Psoas muscle (tissue), 8 donors: ENCODE results near the gene DNM3. TPM values are rescaled to one million over a fixed set of nuclear protein-coding genes. Genes with fewer than 3 reads are reported as not detected.

Experiments used
- ATAC-seq, 4 donors: fragments of 200-7000 bp; cut with Tn5 transposase; one replicate each; pipeline ENCODE4 v1.9.1; 2020; ENCODE audit warnings: moderate library complexity in 3 of 4, mild to moderate bottlenecking in 2 of 4
- DNase-seq, 2 donors: peaks; one replicate each; pipeline ENCODE4 v3.0.0-alpha.2; 2020
- H3K27ac ChIP-seq: fragments of 200-600 bp; one replicate; pipeline ENCODE4 v1.8.0; 2022
- H3K27me3 ChIP-seq, 3 donors: fragments of 200-600 bp in 1 of 3; one replicate each; pipeline versions ENCODE4 v1.6.1 to v1.8.0; 2013 to 2022; ENCODE audit warnings: low read length in 2 of 3, mild to moderate bottlenecking in 2 of 3, moderate library complexity in 1 of 3; ENCODE audit not compliant: insufficient read depth in 3 of 3
- H3K36me3 ChIP-seq, 2 donors: fragments of 200-600 bp in 1 of 2; one replicate each; pipeline versions ENCODE4 v1.6.1 to v1.8.0; 2013 to 2022; ENCODE audit warnings: low read depth in 1 of 2, mild to moderate bottlenecking in 1 of 2, moderate library complexity in 1 of 2; ENCODE audit not compliant: insufficient read depth in 1 of 2
- H3K4me1 ChIP-seq: fragments of 200-600 bp; one replicate; pipeline ENCODE4 v1.8.0; 2022
- H3K4me3 ChIP-seq: fragments of 200-600 bp; one replicate; pipeline ENCODE4 v1.8.0; 2022; ENCODE audit warnings: mild to moderate bottlenecking
- H3K9me3 ChIP-seq: fragments of 200-600 bp; one replicate; pipeline ENCODE4 v1.8.0; 2022
- WGBS, 3 donors: extraction: QIAGEN DNeasy Blood & Tissue Kit; methylation state at CpG; one replicate each; pipeline versions ENCODE4 v1.1.6 to v1.1.7; 2013; 5-methylcytosine and 5-hydroxymethylcytosine counted together
- intact Hi-C, 2 donors: fragments of 100-400 bp; cut with DNase I; formaldehyde crosslinking; loops; one replicate each; pipeline versions ENCODE4 v1.11.0 to v1.14.2; 2022
- polyA plus RNA-seq, 3 donors: library from polyadenylated mRNA; stranded (reverse); fragments of 200-250 nt; gene quantifications; one replicate each; pipeline ENCODE4 v1.2.3, GENCODE V29; 2013
- total RNA-seq, 4 donors: library from RNA; stranded (reverse); fragmentation: NEBNext Ultra II Directional in 2 of 4; extraction: Animal tissue kit (Norgen Biotek cat#: 25700) in 2 of 4; gene quantifications; one replicate each; pipeline versions ENCODE4 v1.2.1 to v1.2.4, GENCODE V29; 2021 to 2023
- TF ChIP-seq, protein P1 (sequence below): fragments of 200-600 bp; IDR thresholded peaks from one replicate; pipeline ENCODE4 v1.8.0; 2022; ENCODE audit warnings: antibody characterized with exemption
- donor health status: healthy with polysubstance abuse.
- donor health status: DM: no; HTN: no; CAD: no; lungs with moderate emphysema.
- donor health status: Bipolar disorder and iron deficiency.
- donor health status: healthy.
- donor health status: DM: yes; HTN: yes; CAD: no.
- donor health status: DM: no; HTN: no; CAD: no.
- donor health status: DM: no; HTN: no; CAD: no.
- donor health status: DM: yes; HTN: yes; CAD: no.

The DNM3 gene
- total and polyA plus RNA-seq, 7 donors: 0.31 to 1.0 (median 0.77) TPM

DNA sequence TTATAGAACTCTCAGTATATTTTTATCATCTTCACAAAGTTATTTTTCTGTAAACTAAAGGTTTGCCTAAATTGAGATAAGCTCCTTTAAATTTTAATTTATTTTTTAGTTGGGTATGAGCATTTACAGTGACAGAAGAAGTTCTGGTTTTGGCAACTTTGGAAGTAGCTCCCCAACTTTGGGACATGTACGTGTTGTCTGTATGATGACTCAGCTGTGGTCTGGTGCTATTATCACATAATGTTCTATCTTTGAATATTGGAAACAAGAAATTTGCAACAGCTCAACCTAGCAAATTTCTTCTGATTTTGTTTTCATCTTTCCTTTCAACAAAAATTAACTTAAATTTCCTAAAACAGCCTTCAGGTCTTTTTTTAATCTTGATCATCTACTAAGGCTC is 532.6 kb downstream of the DNM3 start:
- H3K9me3 ChIP-seq: no peaks in the 10 kb centered on the region
- H3K27ac ChIP-seq: no peak overlapping the region
- ATAC-seq (no peak), DNase-seq (no peak)
- H3K4me3 ChIP-seq: no peak overlapping the region
- TF ChIP-seq, protein P1, sequence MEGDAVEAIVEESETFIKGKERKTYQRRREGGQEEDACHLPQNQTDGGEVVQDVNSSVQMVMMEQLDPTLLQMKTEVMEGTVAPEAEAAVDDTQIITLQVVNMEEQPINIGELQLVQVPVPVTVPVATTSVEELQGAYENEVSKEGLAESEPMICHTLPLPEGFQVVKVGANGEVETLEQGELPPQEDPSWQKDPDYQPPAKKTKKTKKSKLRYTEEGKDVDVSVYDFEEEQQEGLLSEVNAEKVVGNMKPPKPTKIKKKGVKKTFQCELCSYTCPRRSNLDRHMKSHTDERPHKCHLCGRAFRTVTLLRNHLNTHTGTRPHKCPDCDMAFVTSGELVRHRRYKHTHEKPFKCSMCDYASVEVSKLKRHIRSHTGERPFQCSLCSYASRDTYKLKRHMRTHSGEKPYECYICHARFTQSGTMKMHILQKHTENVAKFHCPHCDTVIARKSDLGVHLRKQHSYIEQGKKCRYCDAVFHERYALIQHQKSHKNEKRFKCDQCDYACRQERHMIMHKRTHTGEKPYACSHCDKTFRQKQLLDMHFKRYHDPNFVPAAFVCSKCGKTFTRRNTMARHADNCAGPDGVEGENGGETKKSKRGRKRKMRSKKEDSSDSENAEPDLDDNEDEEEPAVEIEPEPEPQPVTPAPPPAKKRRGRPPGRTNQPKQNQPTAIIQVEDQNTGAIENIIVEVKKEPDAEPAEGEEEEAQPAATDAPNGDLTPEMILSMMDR: no peak
- intact Hi-C loops: no loop called here
- 77 to 92% (median 77%) methylated on average over 1 of the region's 1 CpG for WGBS, 3 donors
- no peaks in the 10 kb centered on the region for H3K27me3 ChIP-seq
- no peaks in the 10 kb centered on the region for H3K4me1 ChIP-seq
- H3K36me3 ChIP-seq: no peaks in the 10 kb centered on the region

DNA sequence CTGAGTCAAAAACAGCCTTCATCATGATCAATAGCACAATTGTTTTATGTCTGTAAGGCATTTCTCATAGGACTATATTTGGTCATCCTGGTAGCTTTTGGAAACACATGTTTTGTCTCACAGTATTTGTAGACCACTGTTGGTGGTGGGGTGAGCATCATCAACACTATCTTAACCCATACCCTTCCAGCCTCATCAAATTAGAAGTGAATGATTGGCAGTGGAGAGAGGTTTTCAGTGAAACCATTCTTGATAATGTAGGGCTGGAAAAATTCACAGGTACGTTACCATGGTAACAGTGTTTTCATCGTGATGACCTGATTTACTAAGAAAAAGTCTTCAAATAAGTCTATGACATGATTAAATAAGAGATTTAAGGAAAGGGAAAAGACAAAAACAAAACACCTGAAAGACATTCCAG is 533.9 kb downstream of the DNM3 start:
- no peak overlapping the region for H3K27ac ChIP-seq
- no peak overlapping the region for H3K4me3 ChIP-seq
- no peaks in the 10 kb centered on the region for H3K4me1 ChIP-seq
- no peaks in the 10 kb centered on the region for H3K9me3 ChIP-seq
- DNase-seq (no peak), ATAC-seq (no peak)
- H3K36me3 ChIP-seq: no peaks in the 10 kb centered on the region
- TF ChIP-seq, protein P1: no peak
- intact Hi-C loops: no loop called here
- H3K27me3 ChIP-seq: no peaks in the 10 kb centered on the region
- 80 to 86% (median 80%) methylated on average over 2 of the region's 2 CpGs for WGBS, 3 donors

DNA sequence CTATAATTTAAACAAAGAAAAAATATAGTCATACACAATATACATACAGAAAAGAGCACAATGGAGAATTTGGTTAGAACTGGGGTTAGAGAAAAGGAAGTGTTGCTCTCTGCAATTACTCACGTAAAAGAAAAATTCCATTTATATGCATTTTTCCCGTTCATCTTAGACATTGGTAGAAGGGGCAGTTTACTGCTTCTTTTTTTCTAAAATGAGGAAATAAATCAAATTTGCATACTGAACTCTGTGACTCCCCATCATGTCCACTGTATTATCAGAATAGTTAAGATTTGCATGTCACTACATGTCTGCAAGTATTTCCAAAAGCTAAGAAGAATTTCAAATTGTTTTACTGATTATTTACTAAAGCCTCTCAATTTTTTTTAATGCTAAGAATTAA is 535.1 kb downstream of the DNM3 start:
- H3K4me3 ChIP-seq: no peak overlapping the region
- no peaks in the 10 kb centered on the region for H3K9me3 ChIP-seq
- no peaks in the 10 kb centered on the region for H3K27me3 ChIP-seq
- no peaks in the 10 kb centered on the region for H3K36me3 ChIP-seq
- H3K4me1 ChIP-seq: no peaks in the 10 kb centered on the region
- WGBS, 3 donors: 69 to 76% (median 69%) methylated on average over 2 of the region's 2 CpGs
- ATAC-seq: no peak
- H3K27ac ChIP-seq: no peak overlapping the region
- TF ChIP-seq, protein P1: no peak
- no peak for DNase-seq
- intact Hi-C loops: no loop called here

DNA sequence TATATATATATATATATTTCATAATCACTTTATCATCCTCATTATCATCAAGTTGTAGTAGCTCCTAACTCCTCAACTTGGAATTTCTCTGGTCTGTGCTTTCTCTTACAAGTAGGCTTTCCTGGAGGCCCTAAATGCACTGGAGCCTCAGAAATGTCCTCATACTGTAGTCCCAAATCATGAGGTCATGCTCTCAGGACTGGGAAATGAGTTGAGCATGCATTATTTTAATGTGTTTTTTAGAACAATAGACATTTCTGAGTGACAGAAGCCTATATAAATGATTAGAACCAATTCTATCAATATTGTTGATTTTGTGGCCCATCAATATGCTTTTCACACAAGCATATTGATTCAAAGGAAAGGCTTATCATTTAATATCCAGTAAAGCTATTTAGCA is 536.3 kb downstream of the DNM3 start:
- TF ChIP-seq, protein P1: no peak
- Histone ChIP-seq H3K27ac (no peak overlapping the region), H3K4me1 (no peaks in the 10 kb centered on the region), H3K4me3 (no peak overlapping the region), H3K9me3 (no peaks in the 10 kb centered on the region), H3K36me3 (no peaks in the 10 kb centered on the region), H3K27me3 (no peaks in the 10 kb centered on the region)
- intact Hi-C loops: no loop called here
- ATAC-seq (no peak), DNase-seq (no peak)

DNA sequence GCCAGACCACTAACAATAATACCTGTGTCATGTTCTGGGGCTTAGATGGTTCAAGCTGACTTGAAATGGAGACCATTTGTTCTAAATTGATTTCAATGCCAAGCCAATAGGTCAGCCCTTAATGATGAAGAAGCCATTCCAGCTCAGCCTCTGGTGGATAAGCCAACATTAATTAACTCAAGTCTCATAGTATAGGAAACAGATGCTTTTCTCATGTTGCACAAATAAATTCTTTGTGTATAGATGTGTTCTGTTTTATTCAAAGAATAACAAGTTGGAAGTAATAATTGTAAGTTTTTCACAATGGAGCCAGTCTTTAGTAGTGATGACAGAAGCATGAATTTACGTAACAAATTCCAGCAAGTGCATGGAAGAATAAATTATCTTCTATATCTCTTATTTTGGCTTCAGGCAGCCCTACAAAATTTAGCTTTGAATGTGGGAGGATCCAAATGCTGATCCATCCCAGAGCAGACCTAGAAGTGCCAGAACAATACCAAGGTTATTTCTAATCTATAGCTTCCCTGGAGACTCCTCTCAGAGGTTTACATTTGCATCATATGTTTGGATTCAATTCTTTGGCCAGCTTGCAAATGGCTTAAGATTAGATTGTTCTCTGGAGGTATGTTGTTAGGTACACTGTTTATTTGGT is 536.9 kb downstream of the DNM3 start:
- no peak for ATAC-seq
- Histone ChIP-seq H3K36me3 (no peaks in the 10 kb centered on the region), H3K4me1 (no peaks in the 10 kb centered on the region), H3K27me3 (no peaks in the 10 kb centered on the region), H3K9me3 (no peaks in the 10 kb centered on the region), H3K27ac (no peak overlapping the region), H3K4me3 (no peak overlapping the region)
- DNase-seq: no peak
- WGBS, 3 donors: 96 to 100% (median 97%) methylated on average over 1 of the region's 1 CpG
- intact Hi-C loops: no loop called here
- TF ChIP-seq, protein P1: no peak
